OCI-LY3 (cell line): ENCODE results near the gene SBNO2.

Experiments used
- CTCF ChIP-seq: fragments of 200-600, 300-600 bp; sonication (generic); IDR thresholded peaks from 2 replicates; pipeline ENCODE4 v1.5.1; 2014; ENCODE audit warnings: antibody characterized with exemption, low read length, low read depth
- EZH2phosphoT487 ChIP-seq: fragments of 200-600 bp; shearing (Covaris generic); IDR thresholded peaks from 2 replicates; pipeline ENCODE4 v1.6.1; 2018; ENCODE audit warnings: antibody characterized with exemption, mixed run types, low read depth

DNA sequence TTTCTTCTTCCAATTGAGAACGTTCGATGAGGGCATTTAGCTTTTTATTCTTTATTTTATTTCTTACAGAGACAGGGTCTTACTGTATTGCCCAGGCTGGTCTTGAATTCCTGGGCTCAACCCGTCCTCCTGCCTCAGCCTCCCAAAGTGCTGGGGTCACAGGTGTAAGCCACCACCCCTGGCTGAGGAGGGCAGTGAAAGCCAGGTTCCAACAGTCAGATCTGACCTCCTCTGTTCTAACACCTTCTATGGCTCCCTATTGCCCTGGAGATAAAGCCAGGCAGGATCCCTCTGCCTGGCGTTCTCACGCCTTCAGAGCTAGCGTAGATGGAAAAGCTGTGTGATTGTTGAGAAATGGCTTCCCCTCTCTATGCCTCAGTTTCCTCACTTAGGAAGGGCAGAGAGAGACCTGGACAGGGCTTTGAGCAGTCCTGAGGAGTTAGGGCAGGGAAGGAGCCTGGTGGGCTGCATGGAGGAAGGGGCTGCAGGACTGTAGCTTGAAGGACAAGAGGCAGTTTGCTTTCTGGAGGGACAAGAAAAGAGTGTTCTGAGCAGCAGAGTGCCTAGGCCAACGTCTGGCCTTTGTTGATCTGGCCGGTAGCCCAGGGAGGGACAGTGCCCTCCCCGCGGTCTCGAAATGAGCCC, 101.6 kb downstream of the SBNO2 start:
- no peak for TF ChIP-seq CTCF
- TF ChIP-seq EZH2phosphoT487: no peak
